GM19238 (cell line): Measurements from ENCODE around the gene APCDD1.
"Not testable (repeated sequence)": the region's sequence is repeated elsewhere in the genome, so short reads cannot be mapped to it uniquely, and the experiment has no call there.

ENCODE experiments used
- DNase-seq: peaks from one replicate; pipeline ENCODE4 v3.0.0; 2011; ENCODE audit warnings: low spot score; ENCODE audit not compliant: insufficient read length

APCDD1 gene

GRCh38 chr18:10461989-10462388, 7.6 kb downstream of the APCDD1 start:
- no peak for DNase-seq

- DNase-seq, result no peak
Measured at GRCh38 chr18:10462597-10462996, 8.2 kb downstream of the APCDD1 start.

GRCh38 chr18:10463096-10463495, 8.7 kb downstream of the APCDD1 start:
- DNase-seq, result no peak

GRCh38 chr18:10463741-10464140, 9.3 kb downstream of the APCDD1 start:
- no peak for DNase-seq

- DNase-seq, result not testable (repeated sequence)
Measured at GRCh38 chr18:10464161-10464648, 9.8 kb downstream of the APCDD1 start.

GRCh38 chr18:10465174-10465939, 10.9 kb downstream of the APCDD1 start:
- no peak for DNase-seq

- DNase-seq, result no peak
Measured at GRCh38 chr18:10470429-10470828, 16.0 kb downstream of the APCDD1 start.

- DNase-seq, result no peak
Measured at GRCh38 chr18:10471574-10471973, 17.1 kb downstream of the APCDD1 start.

GRCh38 chr18:10473132-10473531, 18.7 kb downstream of the APCDD1 start:
- no peak for DNase-seq

- no peak for DNase-seq
Measured at GRCh38 chr18:10474309-10474708, 19.9 kb downstream of the APCDD1 start.

GRCh38 chr18:10475276-10475653, 20.8 kb downstream of the APCDD1 start:
- DNase-seq, result no peak

GRCh38 chr18:10475654-10476291, 21.3 kb downstream of the APCDD1 start:
- no peak for DNase-seq

- no peak for DNase-seq
Measured at GRCh38 chr18:10476338-10476791, 21.9 kb downstream of the APCDD1 start.

- no peak for DNase-seq
Measured at GRCh38 chr18:10477121-10477862, 22.9 kb downstream of the APCDD1 start.

- no peak for DNase-seq
Measured at GRCh38 chr18:10477863-10478260, 23.4 kb downstream of the APCDD1 start.

GRCh38 chr18:10481831-10482230, 27.4 kb downstream of the APCDD1 start:
- DNase-seq, result no peak

- DNase-seq, result no peak
Measured at GRCh38 chr18:10482363-10482984, 28.0 kb downstream of the APCDD1 start.

- DNase-seq, result peak; percentile 37
Measured at GRCh38 chr18:10482985-10483949, 28.8 kb downstream of the APCDD1 start.

GRCh38 chr18:10485475-10485874, 31.0 kb downstream of the APCDD1 start:
- no peak for DNase-seq

GRCh38 chr18:10486362-10486761, 31.9 kb downstream of the APCDD1 start:
- no peak for DNase-seq
